SK-N-SH (cell line): ENCODE measurements around the gene CST3.

ENCODE experiments used
- CTCF ChIP-seq: fragments of 200-600 bp; sonication (generic); IDR thresholded peaks from 2 replicates; pipeline ENCODE4 v1.6.1; 2017; ENCODE audit warnings: antibody characterized with exemption, mild to moderate bottlenecking, moderate library complexity
- TF ChIP-seq, protein P1 (sequence below): IDR thresholded peaks from 2 replicates; pipeline ENCODE4 v1.4.0; 2012; ENCODE audit warnings: low read depth

- no peak for TF ChIP-seq CTCF
- TF ChIP-seq, protein P1, sequence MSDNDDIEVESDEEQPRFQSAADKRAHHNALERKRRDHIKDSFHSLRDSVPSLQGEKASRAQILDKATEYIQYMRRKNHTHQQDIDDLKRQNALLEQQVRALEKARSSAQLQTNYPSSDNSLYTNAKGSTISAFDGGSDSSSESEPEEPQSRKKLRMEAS = no peak
These were observed 12.2 kb upstream of the CST3 start for GRCh38 chr20:23649830-23650417.
